Mesenchymal stem cell (in vitro differentiated cells and primary cell): ENCODE measurements around the gene NDUFB7.

Source experiments
- DNase-seq: peaks from one replicate; pipeline ENCODE4 v3.0.0-alpha.2; 2013
- H2AFZ ChIP-seq: one replicate; pipeline ENCODE4 v1.6.1; 2013; ENCODE audit warnings: low read depth, mild to moderate bottlenecking, control low read depth, inconsistent platforms, low read length, moderate library complexity
- H2AK5ac ChIP-seq: 2 replicates; pipeline ENCODE4 v1.6.1; 2013; ENCODE audit warnings: low read length, moderate library complexity, mild to moderate bottlenecking, inconsistent platforms; ENCODE audit not compliant: severe bottlenecking
- H2BK120ac ChIP-seq: one replicate; pipeline ENCODE4 v1.6.1; 2013; ENCODE audit warnings: low read depth, mild to moderate bottlenecking, inconsistent platforms, low read length, moderate library complexity
- H2BK12ac ChIP-seq, 2 experiments: one replicate each; pipeline ENCODE4 v1.6.1; 2013; ENCODE audit warnings: inconsistent platforms in 2 of 2, low read length in 2 of 2, mild to moderate bottlenecking in 2 of 2, moderate library complexity in 2 of 2, control low read depth in 1 of 2
- H2BK15ac ChIP-seq: one replicate; pipeline ENCODE4 v1.6.1; 2013; ENCODE audit warnings: mild to moderate bottlenecking, low read depth, inconsistent platforms; ENCODE audit not compliant: poor library complexity, severe bottlenecking
- H2BK5ac ChIP-seq: 2 replicates; pipeline ENCODE4 v1.6.1; 2013; ENCODE audit warnings: low read depth, mild to moderate bottlenecking, low read length, control low read depth, inconsistent platforms; ENCODE audit not compliant: poor library complexity, severe bottlenecking
- H3K14ac ChIP-seq, 2 experiments: one replicate each; pipeline ENCODE4 v1.6.1; 2013; ENCODE audit warnings: inconsistent platforms in 2 of 2, low read length in 2 of 2, control low read depth in 1 of 2, mild to moderate bottlenecking in 1 of 2, moderate library complexity in 1 of 2
- H3K18ac ChIP-seq, 2 experiments: one replicate each; pipeline ENCODE4 v1.6.1; 2013; ENCODE audit warnings: inconsistent platforms in 2 of 2, low read length in 2 of 2, control low read depth in 1 of 2, low read depth in 1 of 2, mild to moderate bottlenecking in 1 of 2
- H3K23ac ChIP-seq, 2 experiments: one replicate each; pipeline ENCODE4 v1.6.1; 2013; ENCODE audit warnings: inconsistent platforms in 2 of 2, low read length in 2 of 2, mild to moderate bottlenecking in 2 of 2, moderate library complexity in 2 of 2, control low read depth in 1 of 2
- H3K27ac ChIP-seq: 2 replicates; pipeline ENCODE4 v1.5.1; 2013; ENCODE audit warnings: mild to moderate bottlenecking, moderate library complexity, low read length, control low read depth, inconsistent platforms; ENCODE audit not compliant: poor library complexity, severe bottlenecking
- H3K27me3 ChIP-seq, 2 experiments: 2 replicates each; pipeline versions ENCODE4 v1.6.1 to v1.7.0; 2013; ENCODE audit warnings: low read length in 2 of 2, mild to moderate bottlenecking in 2 of 2, moderate library complexity in 2 of 2, control low read depth in 1 of 2, inconsistent platforms in 1 of 2; ENCODE audit not compliant: control insufficient read depth in 1 of 2, insufficient read depth in 1 of 2
- H3K36me3 ChIP-seq, 2 experiments: 2 replicates each; pipeline versions ENCODE4 v1.6.1 to v1.7.0; 2013; ENCODE audit warnings: low read length in 2 of 2, control low read depth in 1 of 2, inconsistent platforms in 1 of 2, low read depth in 1 of 2, mild to moderate bottlenecking in 1 of 2; ENCODE audit not compliant: insufficient read depth in 2 of 2, control insufficient read depth in 1 of 2
- H3K4ac ChIP-seq, 2 experiments: one replicate each; pipeline ENCODE4 v1.6.1; 2013; ENCODE audit warnings: inconsistent platforms in 2 of 2, low read length in 2 of 2, mild to moderate bottlenecking in 2 of 2, moderate library complexity in 2 of 2, control low read depth in 1 of 2, low read depth in 1 of 2
- H3K4me1 ChIP-seq: 2 replicates; pipeline ENCODE4 v1.6.1; 2013; ENCODE audit warnings: low read depth, low read length, control low read depth; ENCODE audit not compliant: control insufficient read depth, insufficient read depth
- H3K4me2 ChIP-seq: 2 replicates; pipeline ENCODE4 v1.6.1; 2013; ENCODE audit warnings: low read length, mild to moderate bottlenecking, inconsistent platforms; ENCODE audit not compliant: poor library complexity, severe bottlenecking
- H3K4me3 ChIP-seq, 2 experiments: 2 replicates each; pipeline versions ENCODE4 v1.5.1 to v1.7.0; 2013; ENCODE audit warnings: low read length in 2 of 2, mild to moderate bottlenecking in 2 of 2, control low read depth in 1 of 2, low read depth in 1 of 2; ENCODE audit not compliant: insufficient read depth in 1 of 2
- H3K79me1 ChIP-seq: replicated peaks from 2 replicates; pipeline ENCODE4 v1.6.1; 2013; ENCODE audit warnings: mild to moderate bottlenecking, control low read depth, low read length, inconsistent platforms; ENCODE audit not compliant: poor library complexity, severe bottlenecking
- H3K9ac ChIP-seq: 2 replicates; pipeline ENCODE4 v1.7.0; 2013; ENCODE audit warnings: mild to moderate bottlenecking, low read length, moderate library complexity
- H3K9me3 ChIP-seq: 2 replicates; pipeline ENCODE4 v1.7.0; 2013; ENCODE audit warnings: mild to moderate bottlenecking, low read length; ENCODE audit not compliant: control insufficient read depth
- H4K8ac ChIP-seq: one replicate; pipeline ENCODE4 v1.6.1; 2013; ENCODE audit warnings: inconsistent platforms, mild to moderate bottlenecking, low read length, moderate library complexity
- H4K91ac ChIP-seq: one replicate; pipeline ENCODE4 v1.6.1; 2013; ENCODE audit warnings: mild to moderate bottlenecking, low read length, inconsistent platforms
- WGBS: methylation state at CpG from one replicate; pipeline ENCODE4 v1.1.7; 2013; ENCODE audit warnings: mixed read lengths; 5-methylcytosine and 5-hydroxymethylcytosine counted together

NDUFB7 gene

DNA sequence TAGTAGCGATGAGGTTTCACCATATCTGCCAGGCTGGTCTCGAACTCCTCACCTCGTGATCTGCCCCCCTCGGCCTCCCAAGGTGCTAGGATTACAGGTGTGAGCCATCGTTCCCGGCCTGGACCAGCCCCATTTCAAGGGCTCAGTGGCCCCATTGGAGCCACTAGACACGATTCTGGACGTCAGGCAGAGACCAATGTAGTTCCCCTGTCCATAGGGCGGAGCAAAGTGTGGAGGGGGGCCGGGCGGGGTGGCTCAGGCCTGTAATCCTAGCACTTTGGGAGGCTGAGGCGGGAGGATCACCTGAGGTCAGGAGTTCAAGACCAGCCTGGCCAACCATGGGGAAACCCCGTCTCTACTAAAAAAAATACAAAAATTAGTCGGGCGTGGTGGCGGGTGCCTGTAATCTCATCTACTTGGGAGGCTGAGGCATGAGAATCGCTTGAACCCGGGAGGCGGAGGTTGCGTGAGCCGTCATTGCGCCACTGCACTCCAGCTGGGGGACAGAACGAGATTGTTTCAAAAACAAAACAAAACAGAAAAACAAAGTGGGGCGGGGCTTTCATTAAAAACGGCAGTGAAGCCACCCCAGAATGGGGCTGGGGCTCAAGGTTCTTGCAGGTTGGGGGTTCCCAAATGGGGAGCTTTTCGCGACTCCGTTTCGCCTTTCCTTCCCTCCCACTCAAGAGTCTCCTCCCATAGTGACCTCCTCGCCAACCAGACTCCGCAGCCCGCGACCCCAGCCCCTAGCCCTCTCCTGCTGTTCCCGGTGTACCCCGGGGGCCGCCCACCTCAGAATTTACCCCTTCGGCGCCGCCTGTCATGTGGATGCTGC, 43.2 kb downstream of the NDUFB7 start:
- Histone ChIP-seq H3K4me1 (peaks cover 18% of the 10 kb centered on the region), H3K9ac (peak overlapping the region; percentile 89), H2BK5ac (no peak overlapping the region), H3K4me3 (peak overlapping the region; percentile 68 to 84), H3K18ac (peak overlapping the region; percentile 54 to 72), H3K79me1 (peaks cover 12% of the 10 kb centered on the region), H4K91ac (no peak overlapping the region), H2BK12ac (peak overlapping the region; percentile 23 to 73), H3K14ac (no peak overlapping the region), H3K4ac (peak overlapping the region in 1 of 2 experiments; percentile 88), H3K27ac (no peak overlapping the region), H2BK15ac (peak overlapping the region; percentile 83), H3K36me3 (no peaks in the 10 kb centered on the region), H2AFZ (peak overlapping the region; percentile 86), H3K23ac (peak overlapping the region in 1 of 2 experiments; percentile 60), H3K27me3 (no peaks in the 10 kb centered on the region), H3K4me2 (peak overlapping the region; percentile 94), H2BK120ac (no peak overlapping the region), H4K8ac (peak overlapping the region; percentile 85), H2AK5ac (no peak overlapping the region), H3K9me3 (no peaks in the 10 kb centered on the region)
- no peak for DNase-seq
- 54% methylated on average over 39 of the region's 39 CpGs for WGBS

DNA sequence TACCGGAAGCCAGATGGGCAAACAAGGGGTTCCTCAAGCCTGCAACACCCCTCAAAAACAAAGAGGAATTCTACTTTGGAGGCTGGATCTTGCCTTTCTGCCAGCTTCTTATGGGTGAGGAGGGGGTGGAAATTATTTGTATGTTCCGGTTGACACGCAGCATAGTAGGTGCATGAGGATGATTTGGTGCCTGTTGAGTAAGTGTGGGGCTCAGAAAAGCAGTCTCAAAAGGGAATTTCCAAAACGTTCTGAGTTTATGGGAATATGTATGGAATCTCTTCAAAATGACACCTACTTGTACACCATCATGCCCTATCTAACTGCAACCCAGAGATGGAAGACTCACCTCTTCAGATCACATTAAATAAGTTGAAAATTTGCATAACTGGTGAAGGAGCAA, 45.4 kb downstream of the NDUFB7 start:
- no peak overlapping the region for H3K18ac ChIP-seq
- no peak overlapping the region for H3K14ac ChIP-seq
- no peak overlapping the region for H3K4me3 ChIP-seq
- no peak for DNase-seq
- no peaks in the 10 kb centered on the region for H3K36me3 ChIP-seq
- peaks cover 9% of the 10 kb centered on the region for H3K79me1 ChIP-seq
- H2BK120ac ChIP-seq: no peak overlapping the region
- peaks cover 13% of the 10 kb centered on the region for H3K4me1 ChIP-seq
- H4K91ac ChIP-seq: no peak overlapping the region
- H2BK15ac ChIP-seq: no peak overlapping the region
- no peak overlapping the region for H3K4me2 ChIP-seq
- no peak overlapping the region for H4K8ac ChIP-seq
- no peak overlapping the region for H3K23ac ChIP-seq
- no peak overlapping the region for H2BK5ac ChIP-seq
- no peak overlapping the region for H3K9ac ChIP-seq
- 97% methylated on average over 3 of the region's 4 CpGs for WGBS
- H3K9me3 ChIP-seq: no peaks in the 10 kb centered on the region
- H3K27ac ChIP-seq: no peak overlapping the region
- no peaks in the 10 kb centered on the region for H3K27me3 ChIP-seq
- H2AFZ ChIP-seq: no peak overlapping the region
- H2AK5ac ChIP-seq: no peak overlapping the region
- no peak overlapping the region for H3K4ac ChIP-seq
- H2BK12ac ChIP-seq: no peak overlapping the region

DNA sequence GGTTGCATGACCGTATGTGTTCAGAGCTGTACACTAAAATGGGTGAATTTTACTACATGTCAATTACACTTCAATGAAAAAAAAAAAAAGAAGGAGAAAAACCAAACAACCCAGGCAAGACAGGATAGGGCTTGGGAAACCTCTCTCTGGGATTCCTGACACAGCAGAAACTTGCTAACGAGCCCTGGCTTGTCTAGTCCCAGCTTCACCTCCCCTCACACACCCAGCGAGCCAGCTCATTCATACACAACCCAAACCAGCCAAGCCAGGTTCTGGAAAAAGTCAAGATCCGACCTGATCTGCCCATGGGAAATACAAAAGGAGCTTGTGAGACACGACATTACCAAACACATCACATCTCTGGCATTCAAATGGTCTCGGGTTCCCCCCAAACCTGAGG, 46.1 kb downstream of the NDUFB7 start:
- H3K18ac ChIP-seq: no peak overlapping the region
- no peak overlapping the region for H2BK5ac ChIP-seq
- H3K4me2 ChIP-seq: no peak overlapping the region
- no peak overlapping the region for H3K9ac ChIP-seq
- H3K79me1 ChIP-seq: peaks cover 5% of the 10 kb centered on the region
- no peak overlapping the region for H2AK5ac ChIP-seq
- no peaks in the 10 kb centered on the region for H3K27me3 ChIP-seq
- H3K9me3 ChIP-seq: no peaks in the 10 kb centered on the region
- H4K91ac ChIP-seq: no peak overlapping the region
- no peak overlapping the region for H2BK15ac ChIP-seq
- 54% methylated on average over 5 of the region's 6 CpGs for WGBS
- DNase-seq: no peak
- H4K8ac ChIP-seq: no peak overlapping the region
- H2BK12ac ChIP-seq: no peak overlapping the region
- H3K4me1 ChIP-seq: peaks cover 11% of the 10 kb centered on the region
- H3K4me3 ChIP-seq: no peak overlapping the region
- no peak overlapping the region for H3K23ac ChIP-seq
- H3K4ac ChIP-seq: no peak overlapping the region
- no peak overlapping the region for H3K27ac ChIP-seq
- H3K14ac ChIP-seq: no peak overlapping the region
- no peak overlapping the region for H2BK120ac ChIP-seq
- H3K36me3 ChIP-seq: no peaks in the 10 kb centered on the region
- H2AFZ ChIP-seq: no peak overlapping the region

DNA sequence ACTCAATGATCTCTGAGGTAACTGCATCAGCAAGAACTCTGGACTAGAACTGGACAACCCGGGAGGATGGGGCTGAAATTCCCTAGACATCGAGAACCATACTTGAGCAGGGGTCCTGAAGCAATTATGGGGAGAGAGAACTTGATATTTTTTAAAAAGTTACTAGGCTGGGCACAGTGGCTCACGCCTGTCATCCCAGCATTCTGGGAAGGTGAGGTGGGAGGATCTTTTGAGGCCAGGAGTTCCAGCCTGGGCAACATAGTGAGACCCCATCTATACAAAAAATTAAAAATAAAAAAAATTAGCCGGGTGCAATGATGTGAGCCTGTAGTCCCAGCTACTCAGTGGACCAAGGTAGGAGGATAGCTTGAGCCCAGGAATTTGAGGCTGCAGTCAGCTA, 51.3 kb downstream of the NDUFB7 start:
- DNase-seq: no peak
- Histone ChIP-seq H3K4me1 (peaks cover 23% of the 10 kb centered on the region), H3K23ac (no peak overlapping the region), H2BK5ac (no peak overlapping the region), H4K91ac (no peak overlapping the region), H3K9me3 (no peaks in the 10 kb centered on the region), H3K18ac (no peak overlapping the region), H3K27me3 (no peaks in the 10 kb centered on the region), H3K4ac (no peak overlapping the region), H3K36me3 (peaks cover 8 to 14% of the 10 kb centered on the region in 2 experiments), H2AK5ac (no peak overlapping the region), H2BK12ac (no peak overlapping the region), H2BK120ac (no peak overlapping the region), H3K27ac (peak overlapping the region; percentile 91), H4K8ac (no peak overlapping the region), H3K4me2 (no peak overlapping the region), H2BK15ac (no peak overlapping the region), H2AFZ (no peak overlapping the region), H3K4me3 (no peak overlapping the region), H3K14ac (no peak overlapping the region), H3K79me1 (no peaks in the 10 kb centered on the region), H3K9ac (peak overlapping the region; percentile 50)
- WGBS: 92% methylated on average over 3 of the region's 4 CpGs
